Glutamatergic neuron (in vitro differentiated cells): ENCODE measurements around the gene SESTD1. TPM values are rescaled to one million over a fixed set of nuclear protein-coding genes. Genes with fewer than 3 reads are reported as not detected.
"Not testable (repeated sequence)": the region's sequence is repeated elsewhere in the genome, so short reads cannot be mapped to it uniquely, and the experiment has no call there.

Experiments
- DNase-seq: peaks from one replicate; pipeline ENCODE4 v3.0.0; 2022
- H3K27ac Mint-ChIP-seq: one replicate; pipeline ENCODE4 v1.8.0; 2020; ENCODE audit warnings: mild to moderate bottlenecking, mixed read lengths, inconsistent platforms; ENCODE audit not compliant: unreplicated experiment
- H3K27me3 Mint-ChIP-seq: one replicate; pipeline ENCODE4 v1.8.0; 2020; ENCODE audit warnings: mild to moderate bottlenecking, moderate library complexity, mixed read lengths, inconsistent platforms; ENCODE audit not compliant: unreplicated experiment
- H3K36me3 Mint-ChIP-seq: one replicate; pipeline ENCODE4 v1.8.0; 2020; ENCODE audit warnings: mild to moderate bottlenecking, mixed read lengths, inconsistent platforms; ENCODE audit not compliant: unreplicated experiment
- H3K4me1 Mint-ChIP-seq: one replicate; pipeline ENCODE4 v1.8.0; 2020; ENCODE audit warnings: mild to moderate bottlenecking, low read depth, mixed read lengths, inconsistent platforms; ENCODE audit not compliant: unreplicated experiment
- H3K4me3 Mint-ChIP-seq: one replicate; pipeline ENCODE4 v1.8.0; 2020; ENCODE audit warnings: mild to moderate bottlenecking, mixed read lengths, inconsistent platforms; ENCODE audit not compliant: unreplicated experiment
- H3K9me3 Mint-ChIP-seq: one replicate; pipeline ENCODE4 v1.8.0; 2020; ENCODE audit warnings: mild to moderate bottlenecking, moderate library complexity, mixed read lengths, inconsistent platforms; ENCODE audit not compliant: unreplicated experiment
- CTCF ChIP-seq: fragments of 200-600 bp; sonication (generic); IDR thresholded peaks from one replicate; pipeline ENCODE4 v1.5.0; 2021; ENCODE audit not compliant: partially characterized antibody, unreplicated experiment
- total RNA-seq: library from RNA; stranded (reverse); fragmentation: NEBNext Ultra II Directional; extraction: Animal tissue kit (Norgen Biotek cat#: 25700); gene quantifications from one replicate; pipeline ENCODE4 v1.2.1, GENCODE V29; 2021; ENCODE audit not compliant: unreplicated experiment

The SESTD1 gene
- total RNA-seq, 1 donor from 2014 or later = 152 TPM

GRCh38 chr2:179218848-179219594 lies 45.6 kb downstream of the SESTD1 start:
- H3K9me3 Mint-ChIP-seq = peaks cover 6% of the 10 kb centered on the region
- no peak overlapping the region for H3K4me3 Mint-ChIP-seq

DNA sequence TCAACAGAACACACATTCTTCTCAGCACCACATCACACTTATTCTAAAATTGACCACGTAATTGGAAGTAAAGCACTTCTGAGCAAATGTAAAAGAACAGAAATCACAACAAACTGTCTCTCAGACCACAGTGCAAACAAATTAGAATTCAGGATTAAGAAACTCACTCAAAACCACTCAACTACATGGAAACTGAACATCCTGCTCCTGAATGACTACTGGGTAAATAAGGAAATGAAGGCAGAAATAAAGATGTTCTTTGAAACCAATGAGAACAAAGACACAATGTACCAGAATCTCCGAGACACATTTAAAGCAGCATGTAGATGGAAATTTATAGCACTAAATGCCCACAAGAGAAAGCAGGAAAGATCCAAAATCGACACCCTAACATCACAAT lies 50.0 kb downstream of the SESTD1 start:
- H3K27me3 Mint-ChIP-seq, H3K4me3 Mint-ChIP-seq, DNase-seq, H3K4me1 Mint-ChIP-seq: not testable (repeated sequence)
- peak overlapping the region; percentile 20 for H3K27ac Mint-ChIP-seq
- H3K36me3 Mint-ChIP-seq = peaks cover 29% of the 10 kb centered on the region
- peaks cover 16% of the 10 kb centered on the region for H3K9me3 Mint-ChIP-seq

More at GRCh38 chr2:179218848-179219594, 45.6 kb downstream of the SESTD1 start:
- H3K4me1 Mint-ChIP-seq = no peaks in the 10 kb centered on the region
- TF ChIP-seq CTCF = peak; percentile 78
- peaks cover 22% of the 10 kb centered on the region for H3K36me3 Mint-ChIP-seq
- no peaks in the 10 kb centered on the region for H3K27me3 Mint-ChIP-seq
- H3K27ac Mint-ChIP-seq = no peak overlapping the region
- DNase-seq = peak; percentile 69

DNA sequence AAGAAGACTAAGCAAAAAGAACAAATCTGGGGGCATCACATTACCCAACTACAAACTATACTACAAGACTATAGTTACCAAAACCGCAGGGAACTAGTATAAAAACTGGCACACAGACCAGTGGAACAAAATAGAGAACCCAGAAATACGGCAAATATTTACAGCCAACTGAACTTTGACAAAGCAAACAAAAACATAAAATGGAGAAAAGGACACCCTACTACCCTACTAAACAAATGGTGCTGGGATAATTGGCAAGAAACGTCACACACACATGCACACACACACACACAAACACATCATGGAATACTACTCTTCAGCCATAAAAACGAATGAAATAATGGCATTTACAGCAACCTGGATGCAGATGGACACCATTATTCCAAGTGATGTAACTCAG lies 53.3 kb downstream of the SESTD1 start:
- Mint-ChIP-seq H3K4me3 (no peak overlapping the region), H3K36me3 (peaks cover 38% of the 10 kb centered on the region), H3K4me1 (no peaks in the 10 kb centered on the region), H3K9me3 (peaks cover 24% of the 10 kb centered on the region), H3K27me3 (no peaks in the 10 kb centered on the region), H3K27ac (no peak overlapping the region)
- no peak for TF ChIP-seq CTCF
- no peak for DNase-seq

- Mint-ChIP-seq H3K36me3 (peaks cover 29% of the 10 kb centered on the region), H3K9me3 (peaks cover 27% of the 10 kb centered on the region)
- not testable (repeated sequence) for H3K27me3 Mint-ChIP-seq, H3K4me1 Mint-ChIP-seq, H3K4me3 Mint-ChIP-seq, H3K27ac Mint-ChIP-seq, DNase-seq
Observed at GRCh38 chr2:179208277-179208676, 56.4 kb downstream of the SESTD1 start.

- no peak for TF ChIP-seq CTCF
- H3K27me3 Mint-ChIP-seq = peaks cover 3% of the 10 kb centered on the region
- peaks cover 38% of the 10 kb centered on the region for H3K9me3 Mint-ChIP-seq
- H3K36me3 Mint-ChIP-seq = peaks cover 42% of the 10 kb centered on the region
- H3K4me1 Mint-ChIP-seq = no peaks in the 10 kb centered on the region
- no peak overlapping the region for H3K4me3 Mint-ChIP-seq
- H3K27ac Mint-ChIP-seq = no peak overlapping the region
- no peak for DNase-seq
Observed at GRCh38 chr2:179207047-179207446, 57.6 kb downstream of the SESTD1 start.

DNA sequence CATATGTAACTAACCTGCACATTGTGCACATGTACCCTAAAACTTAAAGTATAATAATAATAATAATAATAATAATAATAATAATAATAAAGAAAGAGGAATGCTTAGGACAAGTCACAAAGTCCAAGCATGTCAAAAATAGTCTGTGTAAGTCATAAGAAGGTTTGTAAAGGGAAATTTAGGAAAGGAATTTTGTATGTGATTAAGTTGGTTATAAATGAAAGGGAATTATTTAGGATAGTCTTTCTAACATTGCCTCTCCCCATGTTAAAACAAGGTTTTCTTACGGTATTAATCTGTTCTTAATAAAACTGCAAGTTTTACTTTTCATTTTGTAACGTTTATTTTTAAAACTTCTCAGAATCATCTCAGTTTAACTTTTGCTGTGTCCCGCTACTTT lies 62.8 kb downstream of the SESTD1 start:
- TF ChIP-seq CTCF = no peak
- Mint-ChIP-seq H3K4me1 (no peaks in the 10 kb centered on the region), H3K36me3 (peaks cover 33% of the 10 kb centered on the region), H3K27me3 (peaks cover 3% of the 10 kb centered on the region), H3K4me3 (no peak overlapping the region), H3K27ac (no peak overlapping the region), H3K9me3 (peaks cover 24% of the 10 kb centered on the region)
- no peak for DNase-seq

DNA sequence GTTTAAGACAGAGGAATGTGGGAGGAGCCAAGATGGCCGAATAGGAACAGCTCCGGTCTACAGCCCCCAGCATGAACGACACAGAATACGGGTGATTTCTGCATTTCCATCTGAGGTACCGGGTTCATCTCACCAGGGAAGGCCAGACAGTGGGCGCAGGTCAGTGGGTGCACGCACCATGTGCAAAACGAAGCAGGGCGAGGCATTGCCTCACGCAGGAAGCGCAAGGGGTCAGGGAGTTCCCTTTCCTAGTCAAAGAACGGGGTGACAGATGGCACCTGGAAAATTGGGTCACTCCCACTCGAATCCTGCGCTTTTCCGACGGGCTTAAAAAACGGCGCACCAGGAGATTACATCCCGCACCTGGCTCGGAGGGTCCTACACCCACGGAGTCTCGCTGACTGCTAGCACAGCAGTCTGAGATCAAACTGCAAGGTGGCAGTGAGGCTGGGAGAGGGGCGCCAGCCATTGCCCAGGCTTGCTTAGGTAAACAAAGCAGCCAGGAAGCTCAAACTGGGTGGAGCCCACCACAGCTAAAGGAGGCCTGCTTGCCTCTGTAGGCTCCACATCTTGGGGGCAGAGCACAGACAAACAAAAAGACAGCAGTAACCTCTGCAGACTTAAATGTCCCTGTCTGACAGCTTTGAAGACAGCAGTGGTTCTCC lies 68.6 kb downstream of the SESTD1 start:
- not testable (repeated sequence) for H3K4me3 Mint-ChIP-seq, H3K27me3 Mint-ChIP-seq, H3K27ac Mint-ChIP-seq, DNase-seq, H3K4me1 Mint-ChIP-seq, H3K9me3 Mint-ChIP-seq
- H3K36me3 Mint-ChIP-seq = peaks cover 13% of the 10 kb centered on the region
